Activated CD4-positive, alpha-beta T cell treated with anti-CD3 and anti-CD28 coated beads, Interleukin-2, amount 10 ng/mL, durations not matched to agents 24 days and 14 days (primary cell): ENCODE measurements around the gene PPIA. TPM values are rescaled to one million over a fixed set of nuclear protein-coding genes. Genes with fewer than 3 reads are reported as not detected.
"Not testable (repeated sequence)": the region's sequence is repeated elsewhere in the genome, so short reads cannot be mapped to it uniquely, and the experiment has no call there.

ENCODE experiments used
- DNase-seq: peaks from one replicate; pipeline ENCODE4 v3.0.0; 2022
- H3K27ac Mint-ChIP-seq: one replicate; pipeline ENCODE4 v1.8.0; 2022; ENCODE audit warnings: mild to moderate bottlenecking, mixed read lengths
- H3K27me3 Mint-ChIP-seq: one replicate; pipeline ENCODE4 v1.8.0; 2022; ENCODE audit warnings: mixed read lengths
- H3K36me3 Mint-ChIP-seq: one replicate; pipeline ENCODE4 v1.8.0; 2022; ENCODE audit warnings: low read depth, mild to moderate bottlenecking, mixed read lengths
- H3K4me1 Mint-ChIP-seq: one replicate; pipeline ENCODE4 v1.8.0; 2021; ENCODE audit warnings: mixed read lengths
- H3K4me3 Mint-ChIP-seq: one replicate; pipeline ENCODE4 v1.8.0; 2022; ENCODE audit warnings: mild to moderate bottlenecking, moderate library complexity, mixed read lengths
- H3K9me3 Mint-ChIP-seq: one replicate; pipeline ENCODE4 v1.8.0; 2021; ENCODE audit warnings: mixed read lengths
- intact Hi-C: fragments of 100-400 bp; cut with micrococcal nuclease; formaldehyde crosslinking; loops from one replicate; pipeline ENCODE4 v1.15.1; 2023
- total RNA-seq: library from RNA; stranded (reverse); gene quantifications from 2 replicates; pipeline ENCODE4 v1.2.3, GENCODE V29; 2022

Gene PPIA
- total RNA-seq, 1 donor from 2014 or later: 2,368 TPM

GRCh38 chr7:44803828-44804519 lies 7.5 kb downstream of the PPIA start:
- peaks cover 16% of the 10 kb centered on the region for H3K4me1 Mint-ChIP-seq
- H3K9me3 Mint-ChIP-seq, DNase-seq, H3K4me3 Mint-ChIP-seq, intact Hi-C loops, H3K27ac Mint-ChIP-seq, H3K27me3 Mint-ChIP-seq: not testable (repeated sequence)
- H3K36me3 Mint-ChIP-seq: peaks cover 45% of the 10 kb centered on the region

DNA sequence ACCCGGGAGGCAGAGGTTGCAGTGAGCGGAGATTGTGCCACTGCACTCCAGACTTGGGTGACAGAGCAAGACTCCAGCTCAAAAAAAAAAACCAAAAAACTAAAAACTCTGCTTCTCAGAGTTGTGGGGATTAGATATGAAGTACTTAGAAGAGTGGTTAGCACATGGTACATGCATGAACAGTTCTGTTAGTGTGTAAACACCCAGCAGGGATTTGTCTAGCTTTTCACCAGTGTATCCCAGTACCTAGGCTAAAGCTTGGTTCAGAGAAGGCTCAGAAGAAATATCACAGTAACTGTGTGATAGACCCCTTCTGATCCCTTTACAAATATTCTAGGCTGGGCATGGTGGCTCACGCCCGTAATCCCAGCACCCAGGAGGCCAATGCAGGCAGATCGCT lies 9.5 kb downstream of the PPIA start:
- intact Hi-C loops: no loop called here
- DNase-seq: no peak
- Mint-ChIP-seq H3K4me1 (peaks cover 8% of the 10 kb centered on the region), H3K9me3 (no peaks in the 10 kb centered on the region), H3K4me3 (no peak overlapping the region), H3K27me3 (no peaks in the 10 kb centered on the region), H3K36me3 (peaks cover 26% of the 10 kb centered on the region), H3K27ac (peak overlapping the region; percentile 45)

GRCh38 chr7:44808914-44809393 lies 12.5 kb downstream of the PPIA start:
- Mint-ChIP-seq H3K9me3 (no peaks in the 10 kb centered on the region), H3K36me3 (peaks cover 2% of the 10 kb centered on the region), H3K27me3 (no peaks in the 10 kb centered on the region), H3K4me3 (no peak overlapping the region), H3K27ac (no peak overlapping the region), H3K4me1 (peaks cover 2% of the 10 kb centered on the region)
- intact Hi-C loops: no loop called here
- no peak for DNase-seq

DNA sequence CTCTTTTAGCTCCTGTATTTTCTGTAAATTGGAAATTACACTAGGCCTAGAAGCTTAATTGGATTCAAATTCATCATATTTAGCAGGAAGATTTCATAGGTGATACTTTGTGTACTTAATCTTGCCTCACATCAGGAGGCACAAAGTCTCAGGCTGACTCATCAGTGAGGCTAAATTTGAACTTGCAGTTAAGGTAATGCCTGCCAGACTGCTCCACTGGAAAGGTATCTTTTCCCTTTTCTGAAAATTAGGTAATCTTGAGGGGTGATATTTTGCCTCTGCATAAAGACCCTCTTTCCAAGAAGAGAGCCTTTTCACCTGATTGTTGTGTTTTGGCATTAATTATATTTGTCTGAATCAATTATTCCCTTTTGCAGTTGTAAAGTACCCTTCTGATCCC lies 14.6 kb downstream of the PPIA start:
- Mint-ChIP-seq H3K36me3 (no peaks in the 10 kb centered on the region), H3K4me1 (peaks cover 2% of the 10 kb centered on the region), H3K4me3 (no peak overlapping the region), H3K9me3 (no peaks in the 10 kb centered on the region), H3K27me3 (no peaks in the 10 kb centered on the region), H3K27ac (no peak overlapping the region)
- intact Hi-C loops: no loop called here
- DNase-seq: no peak

- Mint-ChIP-seq H3K4me1 (peaks cover 2% of the 10 kb centered on the region), H3K27me3 (no peaks in the 10 kb centered on the region), H3K36me3 (no peaks in the 10 kb centered on the region), H3K27ac (no peak overlapping the region), H3K9me3 (no peaks in the 10 kb centered on the region), H3K4me3 (no peak overlapping the region)
- intact Hi-C loops: no loop called here
- no peak for DNase-seq
Measured at GRCh38 chr7:44811571-44811970, 15.1 kb downstream of the PPIA start.

DNA sequence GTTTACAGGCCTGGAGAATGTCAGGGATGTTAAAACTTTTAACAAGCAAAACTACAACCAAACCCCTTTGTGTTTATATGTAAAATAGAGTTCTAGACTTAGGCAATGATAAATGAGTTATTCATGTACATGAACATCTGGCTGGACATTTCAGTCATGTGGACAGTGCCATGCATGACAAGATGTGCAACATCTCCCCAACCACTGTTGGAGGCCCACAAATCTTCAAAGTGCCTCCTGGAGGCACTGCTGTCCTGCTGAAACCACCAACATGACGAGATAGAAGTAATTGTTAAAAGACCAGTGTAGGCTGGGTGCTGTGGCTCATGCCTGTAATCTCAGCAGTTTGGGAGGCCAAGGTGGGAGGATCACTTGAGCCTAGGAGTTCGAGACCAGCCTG lies 18.4 kb downstream of the PPIA start:
- no peak overlapping the region for H3K4me3 Mint-ChIP-seq
- no peaks in the 10 kb centered on the region for H3K27me3 Mint-ChIP-seq
- H3K4me1 Mint-ChIP-seq: peaks cover 2% of the 10 kb centered on the region
- no peak for DNase-seq
- no peaks in the 10 kb centered on the region for H3K9me3 Mint-ChIP-seq
- no peak overlapping the region for H3K27ac Mint-ChIP-seq
- no peaks in the 10 kb centered on the region for H3K36me3 Mint-ChIP-seq
- intact Hi-C loops: no loop called here

DNA sequence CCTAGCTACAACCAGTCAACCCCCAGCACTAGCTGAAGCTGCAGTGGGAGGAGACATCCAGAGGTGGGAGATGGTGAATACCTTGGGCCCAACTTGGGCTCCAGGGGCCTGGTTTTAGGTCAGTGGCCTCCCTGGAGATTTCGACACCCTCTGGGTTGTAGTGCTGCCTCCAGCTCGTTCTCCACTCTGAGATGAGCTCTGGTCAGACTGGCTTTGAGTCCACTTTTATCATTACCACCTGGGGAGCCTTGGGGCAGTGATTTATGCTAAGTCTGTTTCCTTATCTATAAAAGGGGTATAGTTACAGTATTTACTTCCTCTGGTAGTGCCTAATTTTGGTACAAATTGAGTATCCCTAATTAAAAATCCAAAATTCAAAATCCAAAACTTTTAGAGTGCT lies 22.8 kb downstream of the PPIA start:
- Mint-ChIP-seq H3K4me3 (no peak overlapping the region), H3K36me3 (peaks cover 2% of the 10 kb centered on the region), H3K4me1 (peaks cover 4% of the 10 kb centered on the region), H3K9me3 (no peaks in the 10 kb centered on the region), H3K27ac (no peak overlapping the region), H3K27me3 (no peaks in the 10 kb centered on the region)
- intact Hi-C loops: no loop called here
- DNase-seq: no peak

DNA sequence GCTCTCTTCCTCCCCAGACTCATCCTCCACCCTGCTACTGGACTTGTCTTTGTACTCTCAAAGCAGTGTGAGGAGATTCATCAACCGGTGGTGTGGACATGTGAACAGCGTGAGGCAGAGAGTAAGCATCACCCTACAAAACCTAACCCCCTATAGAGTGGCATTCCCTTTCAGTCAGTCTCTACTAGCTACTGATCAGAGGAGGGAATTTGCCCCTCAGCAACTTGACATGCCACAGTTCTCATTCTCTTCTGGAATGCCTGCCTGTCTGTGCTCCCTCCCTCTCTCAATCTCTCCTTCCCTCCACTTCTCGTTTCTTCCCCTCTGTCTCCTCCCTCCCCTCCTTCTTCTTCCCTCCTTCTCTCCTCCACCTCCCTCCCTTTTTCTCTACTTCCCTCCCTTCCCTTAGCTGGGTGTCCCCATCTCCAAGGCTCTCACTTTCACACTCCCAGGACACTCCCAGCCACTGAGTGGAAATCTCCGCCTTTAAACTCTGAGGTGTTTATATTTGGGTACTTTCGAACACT lies 26.8 kb downstream of the PPIA start:
- intact Hi-C loops: no loop called here
- H3K4me1 Mint-ChIP-seq: peaks cover 12% of the 10 kb centered on the region
- peaks cover 28% of the 10 kb centered on the region for H3K36me3 Mint-ChIP-seq
- H3K27ac Mint-ChIP-seq: peak overlapping the region; percentile 48
- no peak for DNase-seq
- no peak overlapping the region for H3K4me3 Mint-ChIP-seq
- no peaks in the 10 kb centered on the region for H3K27me3 Mint-ChIP-seq
- H3K9me3 Mint-ChIP-seq: no peaks in the 10 kb centered on the region

DNA sequence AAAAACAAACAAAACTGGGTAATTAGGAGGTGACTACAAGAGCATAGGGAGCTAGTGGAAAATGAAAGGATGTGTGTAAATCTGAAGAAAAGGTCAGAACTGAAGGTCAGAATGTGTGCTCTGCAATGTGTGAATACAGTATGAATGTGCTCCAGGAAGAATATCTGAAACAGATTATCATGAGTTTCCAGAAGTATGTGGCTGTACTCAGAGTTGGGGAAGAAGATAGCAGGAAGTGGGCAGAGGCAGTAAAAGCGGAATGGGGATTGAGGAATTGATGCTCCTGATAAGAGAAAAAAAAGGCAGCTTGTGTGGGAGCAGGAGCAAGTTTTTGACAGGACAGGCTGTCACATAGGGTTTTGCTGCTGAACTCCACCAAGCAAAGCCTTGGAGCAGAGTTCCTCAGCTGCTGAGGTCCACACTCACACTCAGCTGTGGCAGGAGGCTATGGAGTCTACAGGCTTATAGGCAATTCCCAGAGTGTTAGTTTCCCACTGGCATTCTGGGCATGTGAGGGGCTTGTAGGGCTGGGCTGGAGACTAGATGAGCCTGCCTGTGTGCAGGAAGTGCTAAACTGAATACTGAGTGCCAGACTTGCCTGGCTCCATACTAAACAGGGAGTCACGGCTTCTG lies 28.5 kb downstream of the PPIA start:
- no peak for DNase-seq
- intact Hi-C loops: no loop called here
- H3K4me3 Mint-ChIP-seq: no peak overlapping the region
- H3K9me3 Mint-ChIP-seq: no peaks in the 10 kb centered on the region
- H3K27me3 Mint-ChIP-seq: no peaks in the 10 kb centered on the region
- peaks cover 15% of the 10 kb centered on the region for H3K4me1 Mint-ChIP-seq
- peaks cover 36% of the 10 kb centered on the region for H3K36me3 Mint-ChIP-seq
- H3K27ac Mint-ChIP-seq: peak overlapping the region; percentile 63

- H3K27ac Mint-ChIP-seq: no peak overlapping the region
- H3K36me3 Mint-ChIP-seq: peaks cover 53% of the 10 kb centered on the region
- intact Hi-C loops: no loop called here
- no peaks in the 10 kb centered on the region for H3K9me3 Mint-ChIP-seq
- no peak for DNase-seq
- no peak overlapping the region for H3K4me3 Mint-ChIP-seq
- peaks cover 15% of the 10 kb centered on the region for H3K4me1 Mint-ChIP-seq
- H3K27me3 Mint-ChIP-seq: no peaks in the 10 kb centered on the region
Measured at GRCh38 chr7:44827567-44827966, 31.1 kb downstream of the PPIA start.

GRCh38 chr7:44838751-44839150 lies 42.3 kb downstream of the PPIA start:
- intact Hi-C loops: no loop called here
- peaks cover 50% of the 10 kb centered on the region for H3K36me3 Mint-ChIP-seq

GRCh38 chr7:44842675-44843074 lies 46.2 kb downstream of the PPIA start:
- H3K4me3 Mint-ChIP-seq, H3K9me3 Mint-ChIP-seq, DNase-seq, H3K27me3 Mint-ChIP-seq, intact Hi-C loops: not testable (repeated sequence)
- H3K36me3 Mint-ChIP-seq: peaks cover 31% of the 10 kb centered on the region
- peaks cover 47% of the 10 kb centered on the region for H3K4me1 Mint-ChIP-seq
- H3K27ac Mint-ChIP-seq: peak overlapping the region; percentile 50

More at GRCh38 chr7:44838751-44839150, 42.3 kb downstream of the PPIA start:
- H3K9me3 Mint-ChIP-seq: no peaks in the 10 kb centered on the region
- H3K4me1 Mint-ChIP-seq: peaks cover 23% of the 10 kb centered on the region
- H3K27me3 Mint-ChIP-seq: no peaks in the 10 kb centered on the region
- H3K27ac Mint-ChIP-seq: no peak overlapping the region
- no peak overlapping the region for H3K4me3 Mint-ChIP-seq
- DNase-seq: no peak

- intact Hi-C loops, H3K9me3 Mint-ChIP-seq, H3K4me3 Mint-ChIP-seq, H3K27me3 Mint-ChIP-seq, H3K27ac Mint-ChIP-seq, DNase-seq: not testable (repeated sequence)
- Mint-ChIP-seq H3K4me1 (peaks cover 49% of the 10 kb centered on the region), H3K36me3 (peaks cover 29% of the 10 kb centered on the region)
Measured at GRCh38 chr7:44843440-44843839, 47.0 kb downstream of the PPIA start.

DNA sequence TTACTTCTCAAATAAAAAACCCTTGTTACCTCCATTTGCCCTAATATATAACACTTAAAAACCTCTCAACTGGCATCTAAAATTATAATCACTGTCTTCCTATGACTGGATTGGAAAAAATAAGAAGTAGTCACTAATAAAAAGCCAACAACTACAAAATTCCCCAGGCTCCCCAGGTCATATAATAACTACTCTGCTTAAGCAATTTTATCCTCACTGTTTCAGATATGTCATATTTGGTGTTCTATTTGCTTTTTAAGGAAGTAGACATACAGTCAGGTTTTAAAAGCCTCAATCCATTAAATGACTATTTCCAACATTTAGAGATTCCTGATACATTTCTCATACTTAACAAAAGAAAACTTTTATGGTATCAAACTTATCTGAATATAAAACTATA lies 49.0 kb downstream of the PPIA start:
- DNase-seq: no peak
- intact Hi-C loops: no loop called here
- Mint-ChIP-seq H3K36me3 (peaks cover 21% of the 10 kb centered on the region), H3K4me1 (peaks cover 58% of the 10 kb centered on the region), H3K4me3 (peak overlapping the region; percentile 99), H3K27me3 (peaks cover 2% of the 10 kb centered on the region), H3K27ac (peak overlapping the region; percentile 72), H3K9me3 (no peaks in the 10 kb centered on the region)
